GM23338 (cell line): Measurements from ENCODE around the gene TMEM201. TPM values are rescaled to one million over a fixed set of nuclear protein-coding genes. Genes with fewer than 3 reads are reported as not detected.
A peak's percentile ranks its signal among the peaks of the same experiment; 100 is the strongest.

ENCODE experiments used
- ATAC-seq: fragments of 200-7000 bp; cut with Tn5 transposase; 3 replicates; pipeline ENCODE4 v1.9.1; 2020
- DNase-seq: peaks from one replicate; pipeline ENCODE4 v3.0.0-alpha.2; 2015; ENCODE audit warnings: low spot score
- H2AFZ ChIP-seq: fragments of 200-600 bp; sonication (generic); 2 replicates; pipeline ENCODE4 v1.8.0; 2016; ENCODE audit warnings: antibody characterized with exemption, mild to moderate bottlenecking, moderate library complexity
- H3F3A ChIP-seq: fragments of 200-600 bp; sonication (generic); replicated peaks from 2 replicates; pipeline ENCODE4 v1.8.0; 2017; ENCODE audit warnings: antibody characterized with exemption, mixed run types, low read depth
- H3K27ac ChIP-seq: fragments of 200-600 bp; sonication (generic); 2 replicates; pipeline ENCODE4 v1.6.1; 2016; ENCODE audit warnings: low read depth
- H3K27me3 ChIP-seq: fragments of 200-600 bp; sonication (generic); 2 replicates; pipeline ENCODE4 v1.8.0; 2016; ENCODE audit warnings: mild to moderate bottlenecking, mixed run types, moderate library complexity; ENCODE audit not compliant: insufficient read depth
- H3K36me3 ChIP-seq: fragments of 200-600 bp; sonication (generic); 2 replicates; pipeline ENCODE4 v1.8.0; 2016; ENCODE audit warnings: mild to moderate bottlenecking; ENCODE audit not compliant: insufficient read depth
- H3K4me1 ChIP-seq: fragments of 200-600 bp; sonication (generic); 2 replicates; pipeline ENCODE4 v1.8.0; 2016; ENCODE audit warnings: mild to moderate bottlenecking, moderate library complexity; ENCODE audit not compliant: insufficient read depth
- H3K4me2 ChIP-seq: fragments of 200-600 bp; sonication (generic); 2 replicates; pipeline ENCODE4 v1.7.1; 2017; ENCODE audit warnings: mixed run types
- H3K4me3 ChIP-seq: fragments of 200-600 bp; sonication (generic); 2 replicates; pipeline ENCODE4 v1.6.1; 2016; ENCODE audit warnings: mixed run types
- H3K79me2 ChIP-seq: fragments of 200-600 bp; sonication (generic); replicated peaks from 2 replicates; pipeline ENCODE4 v1.8.0; 2017; ENCODE audit warnings: mild to moderate bottlenecking; ENCODE audit not compliant: insufficient read depth
- H3K9me2 ChIP-seq: fragments of 200-600 bp; sonication (generic); 2 replicates; pipeline ENCODE4 v1.8.0; 2017; ENCODE audit not compliant: insufficient read depth
- H4K20me1 ChIP-seq: fragments of 200-600 bp; sonication (generic); replicated peaks from 2 replicates; pipeline ENCODE4 v1.8.0; 2017; ENCODE audit warnings: mild to moderate bottlenecking; ENCODE audit not compliant: insufficient read depth
- H3K27ac Mint-ChIP-seq: 2 replicates; pipeline ENCODE4 v1.8.0; 2020; ENCODE audit warnings: inconsistent platforms, mild to moderate bottlenecking, moderate library complexity, mixed read lengths
- H3K27me3 Mint-ChIP-seq: 3 replicates; pipeline ENCODE4 v1.8.0; 2022; ENCODE audit warnings: low read depth, mild to moderate bottlenecking, moderate library complexity, mixed read lengths, inconsistent platforms; ENCODE audit not compliant: insufficient read depth, poor library complexity
- H3K36me3 Mint-ChIP-seq: 3 replicates; pipeline ENCODE4 v1.8.0; 2021; ENCODE audit warnings: low read depth, mild to moderate bottlenecking, inconsistent platforms, moderate library complexity, mixed read lengths
- H3K4me1 Mint-ChIP-seq: 3 replicates; pipeline ENCODE4 v1.8.0; 2020; ENCODE audit warnings: mild to moderate bottlenecking, inconsistent platforms, mixed read lengths
- H3K4me3 Mint-ChIP-seq: 3 replicates; pipeline ENCODE4 v1.8.0; 2021; ENCODE audit warnings: moderate library complexity, mild to moderate bottlenecking, inconsistent platforms, mixed read lengths
- H3K9me3 Mint-ChIP-seq: 3 replicates; pipeline ENCODE4 v1.8.0; 2020; ENCODE audit warnings: moderate library complexity, mild to moderate bottlenecking, inconsistent platforms, mixed read lengths
- CREB1 ChIP-seq: fragments of 250-450 bp; sonication (Bioruptor Pico); IDR thresholded peaks from 2 replicates; pipeline ENCODE4 v1.5.0; 2020; ENCODE audit warnings: low read depth, mild to moderate bottlenecking, moderate library complexity
- EZH2 ChIP-seq: fragments of 200-600 bp; sonication (generic); IDR thresholded peaks from one replicate; pipeline ENCODE4 v1.8.0; 2017; ENCODE audit warnings: antibody characterized with exemption, mild to moderate bottlenecking, low read depth; ENCODE audit not compliant: unreplicated experiment
- JUNB ChIP-seq: IDR thresholded peaks from one replicate; pipeline ENCODE4 v1.6.1; 2016; ENCODE audit warnings: antibody characterized with exemption; ENCODE audit not compliant: unreplicated experiment
- NANOG ChIP-seq: IDR thresholded peaks from 2 replicates; pipeline ENCODE4 v1.6.1; 2016; ENCODE audit warnings: antibody characterized with exemption, borderline replicate concordance
- POLR2AphosphoS5 ChIP-seq: IDR thresholded peaks from 2 replicates; pipeline ENCODE4 v1.6.1; 2016; ENCODE audit warnings: antibody characterized with exemption, low read depth
- STAT1 ChIP-seq: IDR thresholded peaks from one replicate; pipeline ENCODE4 v1.6.1; 2016; ENCODE audit warnings: antibody characterized with exemption; ENCODE audit not compliant: unreplicated experiment
- ZNF114 ChIP-seq: fragments of 250-450 bp; sonication (Bioruptor Pico); IDR thresholded peaks from 2 replicates; pipeline ENCODE4 v1.5.0; 2020; ENCODE audit warnings: mild to moderate bottlenecking, moderate library complexity
- ZNF331 ChIP-seq: fragments of 250-450 bp; sonication (Bioruptor Pico); IDR thresholded peaks from 2 replicates; pipeline ENCODE4 v1.5.0; 2020; ENCODE audit warnings: low read depth, mild to moderate bottlenecking, moderate library complexity
- polyA plus RNA-seq: library from polyadenylated mRNA; unstranded; fragments of >200 nt; fragmentation: Nextera tagmentation; extraction: Ambion mirVana; gene quantifications from 2 replicates; pipeline ENCODE4 v1.2.1, GENCODE V29; 2016
- total RNA-seq: library from RNA; depleted of rRNA; stranded (reverse); fragments of >200 nt; shearing (Covaris generic); gene quantifications from 2 replicates; pipeline ENCODE4 v1.2.3, GENCODE V29; 2014
- TF ChIP-seq, protein P1 (sequence below): IDR thresholded peaks from 2 replicates; pipeline ENCODE4 v1.6.1; 2016; ENCODE audit warnings: antibody characterized with exemption
- TF ChIP-seq, protein P2 (sequence below), 2 experiments: fragments of 200-600 bp in 1 of 2; sonication (generic) in 1 of 2; conservative IDR thresholded peaks; 2 replicates each; pipeline versions ENCODE4 v1.5.1 to v1.6.1; 2016 to 2017; ENCODE audit warnings: antibody characterized with exemption in 2 of 2, low read depth in 2 of 2, mild to moderate bottlenecking in 2 of 2, moderate library complexity in 1 of 2
- TF ChIP-seq, protein P3 (sequence below): IDR thresholded peaks from one replicate; pipeline ENCODE4 v1.6.1; 2018; ENCODE audit warnings: antibody characterized with exemption; ENCODE audit not compliant: unreplicated experiment
- TF ChIP-seq, protein P4 (sequence below): fragments of 250-450 bp; sonication (Bioruptor Pico); IDR thresholded peaks from 2 replicates; pipeline ENCODE4 v1.5.0; 2020; ENCODE audit warnings: mild to moderate bottlenecking, moderate library complexity

TMEM201 gene
- total and polyA plus RNA-seq, 2 experiments from 2014 or later, result 11.6 to 27.2 TPM

DNA sequence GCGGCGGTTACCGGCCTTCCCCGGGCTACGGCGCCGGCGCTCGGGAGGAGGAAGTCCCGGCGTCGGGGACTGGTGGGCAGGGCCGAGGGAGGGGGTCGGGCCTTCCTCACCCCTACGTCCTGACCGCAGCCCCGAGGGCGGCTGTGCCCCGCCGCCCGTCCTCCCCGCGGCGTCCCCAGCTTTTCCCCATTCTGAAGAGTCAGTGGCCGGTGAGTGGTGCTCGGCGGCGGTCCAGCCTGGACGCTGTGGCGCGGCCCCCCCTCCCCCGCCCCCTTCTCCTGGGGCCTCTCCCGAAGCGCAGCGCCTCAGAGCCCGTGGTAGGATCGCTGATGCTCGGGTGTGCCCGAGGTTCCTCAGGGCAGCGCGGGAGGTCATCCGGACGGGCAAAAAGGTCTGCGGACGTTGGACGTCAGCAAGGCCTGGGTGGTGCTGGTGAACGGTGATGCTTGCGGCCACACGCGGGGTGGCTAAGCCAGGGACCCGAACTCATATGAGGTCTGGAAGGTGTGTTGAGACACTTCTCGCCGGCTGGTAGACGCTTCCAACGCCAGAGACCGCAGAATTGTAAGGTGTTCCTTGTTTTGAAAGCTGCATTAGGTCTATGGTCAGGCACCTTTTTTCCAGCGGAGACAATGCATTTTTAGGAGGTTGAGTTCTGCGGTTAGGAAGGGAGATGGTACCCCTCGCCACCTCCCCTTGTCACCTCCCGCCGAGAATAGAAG is 48.7 kb upstream of the TMEM201 start:
- Histone ChIP-seq H3K4me3 (peak overlapping the region; percentile 96), H3K9me2 (no peaks in the 10 kb centered on the region), H3K36me3 (no peaks in the 10 kb centered on the region; the same call in 1 of the 2 replicates), H3K79me2 (peaks cover 52% of the 10 kb centered on the region), H3K4me2 (peak overlapping the region; percentile 96), H2AFZ (peak overlapping the region; percentile 14; the same call in 1 of the 2 replicates), H3K27ac (no peak overlapping the region), H3F3A (no peaks in the 10 kb centered on the region), H4K20me1 (peaks cover 21% of the 10 kb centered on the region), H3K27me3 (no peaks in the 10 kb centered on the region), H3K4me1 (peaks cover 18% of the 10 kb centered on the region)
- peak overlapping the region; percentile 90; the same call in 1 of the 2 replicates for H3K27ac Mint-ChIP-seq
- peaks cover 26% of the 10 kb centered on the region for H3K4me1 Mint-ChIP-seq
- DNase-seq (peak; percentile 68), ATAC-seq (peak; percentile 56)
- peaks cover 17% of the 10 kb centered on the region for H3K27me3 Mint-ChIP-seq
- no peaks in the 10 kb centered on the region; the same call in 2 of the 3 replicates for H3K9me3 Mint-ChIP-seq
- peaks cover 24% of the 10 kb centered on the region for H3K36me3 Mint-ChIP-seq
- peak overlapping the region; percentile 95 for H3K4me3 Mint-ChIP-seq
- TF ChIP-seq, protein P1, sequence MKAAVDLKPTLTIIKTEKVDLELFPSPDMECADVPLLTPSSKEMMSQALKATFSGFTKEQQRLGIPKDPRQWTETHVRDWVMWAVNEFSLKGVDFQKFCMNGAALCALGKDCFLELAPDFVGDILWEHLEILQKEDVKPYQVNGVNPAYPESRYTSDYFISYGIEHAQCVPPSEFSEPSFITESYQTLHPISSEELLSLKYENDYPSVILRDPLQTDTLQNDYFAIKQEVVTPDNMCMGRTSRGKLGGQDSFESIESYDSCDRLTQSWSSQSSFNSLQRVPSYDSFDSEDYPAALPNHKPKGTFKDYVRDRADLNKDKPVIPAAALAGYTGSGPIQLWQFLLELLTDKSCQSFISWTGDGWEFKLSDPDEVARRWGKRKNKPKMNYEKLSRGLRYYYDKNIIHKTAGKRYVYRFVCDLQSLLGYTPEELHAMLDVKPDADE, result no peak
- TF ChIP-seq, protein P2, sequence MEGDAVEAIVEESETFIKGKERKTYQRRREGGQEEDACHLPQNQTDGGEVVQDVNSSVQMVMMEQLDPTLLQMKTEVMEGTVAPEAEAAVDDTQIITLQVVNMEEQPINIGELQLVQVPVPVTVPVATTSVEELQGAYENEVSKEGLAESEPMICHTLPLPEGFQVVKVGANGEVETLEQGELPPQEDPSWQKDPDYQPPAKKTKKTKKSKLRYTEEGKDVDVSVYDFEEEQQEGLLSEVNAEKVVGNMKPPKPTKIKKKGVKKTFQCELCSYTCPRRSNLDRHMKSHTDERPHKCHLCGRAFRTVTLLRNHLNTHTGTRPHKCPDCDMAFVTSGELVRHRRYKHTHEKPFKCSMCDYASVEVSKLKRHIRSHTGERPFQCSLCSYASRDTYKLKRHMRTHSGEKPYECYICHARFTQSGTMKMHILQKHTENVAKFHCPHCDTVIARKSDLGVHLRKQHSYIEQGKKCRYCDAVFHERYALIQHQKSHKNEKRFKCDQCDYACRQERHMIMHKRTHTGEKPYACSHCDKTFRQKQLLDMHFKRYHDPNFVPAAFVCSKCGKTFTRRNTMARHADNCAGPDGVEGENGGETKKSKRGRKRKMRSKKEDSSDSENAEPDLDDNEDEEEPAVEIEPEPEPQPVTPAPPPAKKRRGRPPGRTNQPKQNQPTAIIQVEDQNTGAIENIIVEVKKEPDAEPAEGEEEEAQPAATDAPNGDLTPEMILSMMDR (conservative IDR thresholded peaks at IDR 0.05; ENCODE audit: low read depth in 2 of 2), result no peak
- TF ChIP-seq ZNF331 (CRISPR knock-in tag) (no peak), NANOG (no peak), CREB1 (CRISPR knock-in tag) (no peak), EZH2 (no peak), JUNB (no peak), POLR2AphosphoS5 (no peak), STAT1 (no peak), ZNF114 (CRISPR knock-in tag) (no peak)
- TF ChIP-seq, protein P3, sequence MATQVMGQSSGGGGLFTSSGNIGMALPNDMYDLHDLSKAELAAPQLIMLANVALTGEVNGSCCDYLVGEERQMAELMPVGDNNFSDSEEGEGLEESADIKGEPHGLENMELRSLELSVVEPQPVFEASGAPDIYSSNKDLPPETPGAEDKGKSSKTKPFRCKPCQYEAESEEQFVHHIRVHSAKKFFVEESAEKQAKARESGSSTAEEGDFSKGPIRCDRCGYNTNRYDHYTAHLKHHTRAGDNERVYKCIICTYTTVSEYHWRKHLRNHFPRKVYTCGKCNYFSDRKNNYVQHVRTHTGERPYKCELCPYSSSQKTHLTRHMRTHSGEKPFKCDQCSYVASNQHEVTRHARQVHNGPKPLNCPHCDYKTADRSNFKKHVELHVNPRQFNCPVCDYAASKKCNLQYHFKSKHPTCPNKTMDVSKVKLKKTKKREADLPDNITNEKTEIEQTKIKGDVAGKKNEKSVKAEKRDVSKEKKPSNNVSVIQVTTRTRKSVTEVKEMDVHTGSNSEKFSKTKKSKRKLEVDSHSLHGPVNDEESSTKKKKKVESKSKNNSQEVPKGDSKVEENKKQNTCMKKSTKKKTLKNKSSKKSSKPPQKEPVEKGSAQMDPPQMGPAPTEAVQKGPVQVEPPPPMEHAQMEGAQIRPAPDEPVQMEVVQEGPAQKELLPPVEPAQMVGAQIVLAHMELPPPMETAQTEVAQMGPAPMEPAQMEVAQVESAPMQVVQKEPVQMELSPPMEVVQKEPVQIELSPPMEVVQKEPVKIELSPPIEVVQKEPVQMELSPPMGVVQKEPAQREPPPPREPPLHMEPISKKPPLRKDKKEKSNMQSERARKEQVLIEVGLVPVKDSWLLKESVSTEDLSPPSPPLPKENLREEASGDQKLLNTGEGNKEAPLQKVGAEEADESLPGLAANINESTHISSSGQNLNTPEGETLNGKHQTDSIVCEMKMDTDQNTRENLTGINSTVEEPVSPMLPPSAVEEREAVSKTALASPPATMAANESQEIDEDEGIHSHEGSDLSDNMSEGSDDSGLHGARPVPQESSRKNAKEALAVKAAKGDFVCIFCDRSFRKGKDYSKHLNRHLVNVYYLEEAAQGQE, result no peak
- TF ChIP-seq, protein P4, sequence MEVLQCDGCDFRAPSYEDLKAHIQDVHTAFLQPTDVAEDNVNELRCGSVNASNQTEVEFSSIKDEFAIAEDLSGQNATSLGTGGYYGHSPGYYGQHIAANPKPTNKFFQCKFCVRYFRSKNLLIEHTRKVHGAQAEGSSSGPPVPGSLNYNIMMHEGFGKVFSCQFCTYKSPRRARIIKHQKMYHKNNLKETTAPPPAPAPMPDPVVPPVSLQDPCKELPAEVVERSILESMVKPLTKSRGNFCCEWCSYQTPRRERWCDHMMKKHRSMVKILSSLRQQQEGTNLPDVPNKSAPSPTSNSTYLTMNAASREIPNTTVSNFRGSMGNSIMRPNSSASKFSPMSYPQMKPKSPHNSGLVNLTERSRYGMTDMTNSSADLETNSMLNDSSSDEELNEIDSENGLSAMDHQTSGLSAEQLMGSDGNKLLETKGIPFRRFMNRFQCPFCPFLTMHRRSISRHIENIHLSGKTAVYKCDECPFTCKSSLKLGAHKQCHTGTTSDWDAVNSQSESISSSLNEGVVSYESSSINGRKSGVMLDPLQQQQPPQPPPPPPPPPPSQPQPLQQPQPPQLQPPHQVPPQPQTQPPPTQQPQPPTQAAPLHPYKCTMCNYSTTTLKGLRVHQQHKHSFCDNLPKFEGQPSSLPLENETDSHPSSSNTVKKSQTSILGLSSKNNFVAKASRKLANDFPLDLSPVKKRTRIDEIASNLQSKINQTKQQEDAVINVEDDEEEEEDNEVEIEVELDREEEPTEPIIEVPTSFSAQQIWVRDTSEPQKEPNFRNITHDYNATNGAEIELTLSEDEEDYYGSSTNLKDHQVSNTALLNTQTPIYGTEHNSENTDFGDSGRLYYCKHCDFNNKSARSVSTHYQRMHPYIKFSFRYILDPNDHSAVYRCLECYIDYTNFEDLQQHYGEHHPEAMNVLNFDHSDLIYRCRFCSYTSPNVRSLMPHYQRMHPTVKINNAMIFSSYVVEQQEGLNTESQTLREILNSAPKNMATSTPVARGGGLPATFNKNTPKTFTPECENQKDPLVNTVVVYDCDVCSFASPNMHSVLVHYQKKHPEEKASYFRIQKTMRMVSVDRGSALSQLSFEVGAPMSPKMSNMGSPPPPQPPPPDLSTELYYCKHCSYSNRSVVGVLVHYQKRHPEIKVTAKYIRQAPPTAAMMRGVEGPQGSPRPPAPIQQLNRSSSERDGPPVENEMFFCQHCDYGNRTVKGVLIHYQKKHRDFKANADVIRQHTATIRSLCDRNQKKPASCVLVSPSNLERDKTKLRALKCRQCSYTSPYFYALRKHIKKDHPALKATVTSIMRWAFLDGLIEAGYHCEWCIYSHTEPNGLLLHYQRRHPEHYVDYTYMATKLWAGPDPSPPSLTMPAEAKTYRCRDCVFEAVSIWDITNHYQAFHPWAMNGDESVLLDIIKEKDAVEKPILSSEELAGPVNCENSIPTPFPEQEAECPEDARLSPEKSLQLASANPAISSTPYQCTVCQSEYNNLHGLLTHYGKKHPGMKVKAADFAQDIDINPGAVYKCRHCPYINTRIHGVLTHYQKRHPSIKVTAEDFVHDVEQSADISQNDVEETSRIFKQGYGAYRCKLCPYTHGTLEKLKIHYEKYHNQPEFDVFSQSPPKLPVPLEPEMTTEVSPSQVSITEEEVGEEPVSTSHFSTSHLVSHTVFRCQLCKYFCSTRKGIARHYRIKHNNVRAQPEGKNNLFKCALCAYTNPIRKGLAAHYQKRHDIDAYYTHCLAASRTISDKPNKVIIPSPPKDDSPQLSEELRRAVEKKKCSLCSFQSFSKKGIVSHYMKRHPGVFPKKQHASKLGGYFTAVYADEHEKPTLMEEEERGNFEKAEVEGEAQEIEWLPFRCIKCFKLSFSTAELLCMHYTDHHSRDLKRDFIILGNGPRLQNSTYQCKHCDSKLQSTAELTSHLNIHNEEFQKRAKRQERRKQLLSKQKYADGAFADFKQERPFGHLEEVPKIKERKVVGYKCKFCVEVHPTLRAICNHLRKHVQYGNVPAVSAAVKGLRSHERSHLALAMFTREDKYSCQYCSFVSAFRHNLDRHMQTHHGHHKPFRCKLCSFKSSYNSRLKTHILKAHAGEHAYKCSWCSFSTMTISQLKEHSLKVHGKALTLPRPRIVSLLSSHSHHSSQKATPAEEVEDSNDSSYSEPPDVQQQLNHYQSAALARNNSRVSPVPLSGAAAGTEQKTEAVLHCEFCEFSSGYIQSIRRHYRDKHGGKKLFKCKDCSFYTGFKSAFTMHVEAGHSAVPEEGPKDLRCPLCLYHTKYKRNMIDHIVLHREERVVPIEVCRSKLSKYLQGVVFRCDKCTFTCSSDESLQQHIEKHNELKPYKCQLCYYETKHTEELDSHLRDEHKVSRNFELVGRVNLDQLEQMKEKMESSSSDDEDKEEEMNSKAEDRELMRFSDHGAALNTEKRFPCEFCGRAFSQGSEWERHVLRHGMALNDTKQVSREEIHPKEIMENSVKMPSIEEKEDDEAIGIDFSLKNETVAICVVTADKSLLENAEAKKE (CRISPR knock-in tag), result no peak
